22Rv1 (cell line): ENCODE data around the gene ZEB2.

Experiments
- CTCF ChIP-seq: fragments of 450-650 bp; IDR thresholded peaks from 2 replicates; pipeline ENCODE4 v1.5.1; 2017; ENCODE audit warnings: mild to moderate bottlenecking
- ZFX ChIP-seq: fragments of 450-650 bp; IDR thresholded peaks from 2 replicates; pipeline ENCODE4 v1.6.1; 2017; ENCODE audit warnings: antibody characterized with exemption, borderline replicate concordance

- TF ChIP-seq CTCF (no peak), ZFX (no peak)
These were observed 140.0 kb downstream of the ZEB2 start for GRCh38 chr2:144379851-144380311.
